Umbilical cord (tissue), 2 donors: ENCODE data around the gene TMEM179. TPM values are rescaled to one million over a fixed set of nuclear protein-coding genes. Genes with fewer than 3 reads are reported as not detected.
A peak's percentile ranks its signal among the peaks of the same experiment; 100 is the strongest.

Source experiments
- DNase-seq: peaks from one replicate; pipeline ENCODE4 v3.0.0-alpha.2; 2015; ENCODE audit warnings: low spot score
- total RNA-seq: library from RNA; depleted of rRNA; stranded (reverse); fragments of >200 nt; gene quantifications from one replicate; pipeline ENCODE4 v1.2.3, GENCODE V29; 2014; ENCODE audit warnings: low replicate concordance; ENCODE audit not compliant: insufficient read depth

Gene TMEM179
- total RNA-seq, 1 donor from 2014 or later: 9.1 TPM

- no peak for DNase-seq
These were observed 31.9 kb downstream of the TMEM179 start for GRCh38 chr14:104572668-104573067.

- DNase-seq: no peak
These were observed 32.4 kb downstream of the TMEM179 start for GRCh38 chr14:104572024-104572626.

- DNase-seq: peak; percentile 71
These were observed 33.3 kb downstream of the TMEM179 start for GRCh38 chr14:104571246-104571645.

GRCh38 chr14:104569435-104569834 lies 35.1 kb downstream of the TMEM179 start:
- no peak for DNase-seq

- no peak for DNase-seq
These were observed 36.0 kb downstream of the TMEM179 start for GRCh38 chr14:104568620-104569019.

GRCh38 chr14:104567957-104568225 lies 36.7 kb downstream of the TMEM179 start:
- DNase-seq: no peak

- DNase-seq: peak; percentile 71
These were observed 37.2 kb downstream of the TMEM179 start for GRCh38 chr14:104567141-104567956.

- DNase-seq: no peak
These were observed 39.6 kb downstream of the TMEM179 start for GRCh38 chr14:104564744-104565679.

GRCh38 chr14:104563742-104564615 lies 40.6 kb downstream of the TMEM179 start:
- DNase-seq: peak; percentile 86

- DNase-seq: no peak
These were observed 41.3 kb downstream of the TMEM179 start for GRCh38 chr14:104563191-104563741.

- no peak for DNase-seq
These were observed 42.0 kb downstream of the TMEM179 start for GRCh38 chr14:104562606-104563005.

- DNase-seq: no peak
These were observed 42.7 kb downstream of the TMEM179 start for GRCh38 chr14:104561632-104562495.

GRCh38 chr14:104561124-104561557 lies 43.4 kb downstream of the TMEM179 start:
- DNase-seq: no peak

GRCh38 chr14:104560586-104560945 lies 44.0 kb downstream of the TMEM179 start:
- DNase-seq: no peak

- no peak for DNase-seq
These were observed 44.6 kb downstream of the TMEM179 start for GRCh38 chr14:104559804-104560585.

- DNase-seq: no peak
These were observed 45.4 kb downstream of the TMEM179 start for GRCh38 chr14:104559028-104559803.

GRCh38 chr14:104558231-104559027 lies 46.1 kb downstream of the TMEM179 start:
- DNase-seq: no peak

GRCh38 chr14:104557766-104558165 lies 46.8 kb downstream of the TMEM179 start:
- DNase-seq: no peak
